Vagina (tissue), 2 donors: ENCODE measurements around the gene SPEG.
A peak's percentile ranks its signal among the peaks of the same experiment; 100 is the strongest.

ENCODE experiments used
- POLR2A ChIP-seq, 2 donors: fragments of 450-650 bp; IDR thresholded peaks; one replicate each; pipeline ENCODE4 v1.6.1; 2017; ENCODE audit warnings: antibody characterized with exemption in 2 of 2, mild to moderate bottlenecking in 2 of 2, moderate library complexity in 2 of 2
- POLR2AphosphoS5 ChIP-seq, 2 donors: sonication (generic); formaldehyde crosslinking; IDR thresholded peaks; one replicate each; pipeline ENCODE4 v1.9.0; 2017; ENCODE audit warnings: antibody characterized with exemption in 2 of 2, mild to moderate bottlenecking in 2 of 2, low read depth in 1 of 2; ENCODE audit not compliant: insufficient read depth in 1 of 2
- TF ChIP-seq, protein P1 (sequence below), 3 experiments: fragments of 450-650 bp in 2 of 3; fragments of 200-600 bp in 1 of 3; sonication (generic) in 1 of 3; IDR thresholded peaks; one replicate each; pipeline ENCODE4 v1.5.1; 2017 to 2019; ENCODE audit warnings: antibody characterized with exemption in 3 of 3, mild to moderate bottlenecking in 2 of 3, moderate library complexity in 2 of 3

DNA sequence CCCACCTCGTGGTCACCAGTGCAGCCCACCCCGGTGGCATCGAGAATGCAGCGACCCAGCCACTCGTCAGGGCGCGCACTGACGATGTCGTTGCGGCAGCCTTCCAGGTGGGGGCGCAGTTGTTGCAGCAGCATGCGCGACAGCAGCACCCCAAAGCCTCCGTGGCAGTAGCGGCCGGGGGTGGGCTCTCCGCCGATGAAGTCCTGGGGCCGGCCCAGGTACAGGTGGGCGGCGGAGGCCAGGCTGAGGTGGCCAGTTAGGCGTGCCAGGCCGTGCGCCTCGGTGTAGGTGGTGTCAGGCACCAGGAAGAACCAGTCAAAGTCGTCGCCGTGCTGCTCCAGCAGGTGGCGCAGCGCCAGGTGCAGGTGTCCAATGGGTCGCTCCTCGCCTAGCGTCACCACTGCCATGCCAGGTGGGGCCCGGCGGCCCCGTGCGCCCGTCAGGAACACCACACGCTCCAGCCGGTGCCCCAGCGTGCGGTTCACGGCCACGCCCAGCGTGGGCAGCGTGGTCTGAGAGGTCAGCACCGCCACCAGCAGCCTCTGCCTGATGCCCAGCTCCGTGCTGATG is 107.1 kb downstream of the SPEG start:
- TF ChIP-seq, protein P1, sequence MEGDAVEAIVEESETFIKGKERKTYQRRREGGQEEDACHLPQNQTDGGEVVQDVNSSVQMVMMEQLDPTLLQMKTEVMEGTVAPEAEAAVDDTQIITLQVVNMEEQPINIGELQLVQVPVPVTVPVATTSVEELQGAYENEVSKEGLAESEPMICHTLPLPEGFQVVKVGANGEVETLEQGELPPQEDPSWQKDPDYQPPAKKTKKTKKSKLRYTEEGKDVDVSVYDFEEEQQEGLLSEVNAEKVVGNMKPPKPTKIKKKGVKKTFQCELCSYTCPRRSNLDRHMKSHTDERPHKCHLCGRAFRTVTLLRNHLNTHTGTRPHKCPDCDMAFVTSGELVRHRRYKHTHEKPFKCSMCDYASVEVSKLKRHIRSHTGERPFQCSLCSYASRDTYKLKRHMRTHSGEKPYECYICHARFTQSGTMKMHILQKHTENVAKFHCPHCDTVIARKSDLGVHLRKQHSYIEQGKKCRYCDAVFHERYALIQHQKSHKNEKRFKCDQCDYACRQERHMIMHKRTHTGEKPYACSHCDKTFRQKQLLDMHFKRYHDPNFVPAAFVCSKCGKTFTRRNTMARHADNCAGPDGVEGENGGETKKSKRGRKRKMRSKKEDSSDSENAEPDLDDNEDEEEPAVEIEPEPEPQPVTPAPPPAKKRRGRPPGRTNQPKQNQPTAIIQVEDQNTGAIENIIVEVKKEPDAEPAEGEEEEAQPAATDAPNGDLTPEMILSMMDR (IDR thresholded peaks at IDR 0.05) = peak; percentile 78 to 89 (median 79)
- TF ChIP-seq POLR2A (IDR thresholded peaks at IDR 0.05) (no peak), POLR2AphosphoS5 (IDR thresholded peaks at IDR 0.05; ENCODE audit: insufficient read depth in 1 of 2, low read depth in 1 of 2) (peak; percentile 17 to 54)
